Measurements from ENCODE around the gene PRUNE2. TPM values are rescaled to one million over a fixed set of nuclear protein-coding genes. Genes with fewer than 3 reads are reported as not detected.
A peak's percentile ranks its signal among the peaks of the same experiment; 100 is the strongest.

Gene PRUNE2
- polyA plus RNA-seq, 3 donors = 0.72 to 1.8 (median 1.5) TPM

DNA sequence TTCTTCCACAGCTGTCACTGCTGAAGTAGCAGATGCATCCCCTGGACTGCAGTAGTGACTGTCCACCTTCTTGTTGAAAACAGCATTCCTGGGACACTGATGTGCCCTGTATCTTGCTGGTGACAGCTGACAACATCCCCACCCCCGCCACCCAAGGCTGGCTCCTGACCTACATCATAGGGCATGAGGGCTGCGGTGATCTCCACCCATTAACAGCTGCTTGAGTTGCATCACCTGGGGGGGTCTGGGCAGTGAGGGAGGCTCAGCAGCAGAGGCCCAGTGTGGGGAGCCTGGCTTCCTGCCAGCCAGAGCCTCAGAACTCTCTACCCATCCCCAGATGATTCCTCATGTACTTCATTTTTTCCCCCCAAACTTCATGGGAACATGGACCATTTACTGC lies 4.1 kb downstream of the PRUNE2 start:
- Mint-ChIP-seq H3K9me3 (peaks cover 0 to 3% (median 0%) of the 10 kb centered on the region in 7 donors), H3K4me3 (peak overlapping the region in 1 of 2 donors; percentile 14), H3K36me3 (no peaks in the 10 kb centered on the region), H3K27me3 (ENCODE audit: low read depth in 3 of 3) (peaks cover 30 to 49% (median 33%) of the 10 kb centered on the region in 3 donors), H3K27ac (no peak overlapping the region), H3K4me1 (no peaks in the 10 kb centered on the region)
- Histone ChIP-seq H2AFZ (ENCODE audit: insufficient read depth, low read depth, low read length, poor library complexity, severe bottlenecking) (no peak overlapping the region), H3K4me3 (replicated peaks in 1 of 3; ENCODE audit: low read depth in 2 of 3, low read length in 3 of 3) (no peak overlapping the region), H3K4me2 (replicated peaks; ENCODE audit: extremely low read depth, low read length, poor library complexity, severe bottlenecking) (no peak overlapping the region), H3K79me2 (ENCODE audit: insufficient read depth, low read length) (no peaks in the 10 kb centered on the region), H3K9me3 (replicated peaks in 1 of 2; ENCODE audit: control insufficient read depth in 1 of 2, insufficient read depth in 1 of 2, low read length in 2 of 2) (no peaks in the 10 kb centered on the region), H3K9ac (ENCODE audit: insufficient read depth, low read length, poor library complexity, severe bottlenecking) (no peak overlapping the region), H3K27me3 (ENCODE audit: control insufficient read depth in 2 of 2, insufficient read depth in 2 of 2, low read length in 2 of 2) (peaks cover 27% of the 10 kb centered on the region in 2 donors), H3K27ac (ENCODE audit: low read depth in 1 of 2, low read length in 2 of 2) (no peak overlapping the region), H3K36me3 (replicated peaks in 1 of 2; ENCODE audit: control insufficient read depth in 1 of 2, insufficient read depth in 2 of 2, low read length in 2 of 2) (no peaks in the 10 kb centered on the region), H3K4me1 (ENCODE audit: control insufficient read depth in 1 of 2, insufficient read depth in 2 of 2, low read length in 2 of 2) (no peaks in the 10 kb centered on the region), H4K20me1 (ENCODE audit: insufficient read depth, low read length) (no peaks in the 10 kb centered on the region)
- intact Hi-C loops (cut with micrococcal nuclease) = no loop called here
- no CpG with 5 or more reads among the region's 2 CpGs for WGBS (ENCODE audit: insufficient coverage)
- TF ChIP-seq, protein P1, sequence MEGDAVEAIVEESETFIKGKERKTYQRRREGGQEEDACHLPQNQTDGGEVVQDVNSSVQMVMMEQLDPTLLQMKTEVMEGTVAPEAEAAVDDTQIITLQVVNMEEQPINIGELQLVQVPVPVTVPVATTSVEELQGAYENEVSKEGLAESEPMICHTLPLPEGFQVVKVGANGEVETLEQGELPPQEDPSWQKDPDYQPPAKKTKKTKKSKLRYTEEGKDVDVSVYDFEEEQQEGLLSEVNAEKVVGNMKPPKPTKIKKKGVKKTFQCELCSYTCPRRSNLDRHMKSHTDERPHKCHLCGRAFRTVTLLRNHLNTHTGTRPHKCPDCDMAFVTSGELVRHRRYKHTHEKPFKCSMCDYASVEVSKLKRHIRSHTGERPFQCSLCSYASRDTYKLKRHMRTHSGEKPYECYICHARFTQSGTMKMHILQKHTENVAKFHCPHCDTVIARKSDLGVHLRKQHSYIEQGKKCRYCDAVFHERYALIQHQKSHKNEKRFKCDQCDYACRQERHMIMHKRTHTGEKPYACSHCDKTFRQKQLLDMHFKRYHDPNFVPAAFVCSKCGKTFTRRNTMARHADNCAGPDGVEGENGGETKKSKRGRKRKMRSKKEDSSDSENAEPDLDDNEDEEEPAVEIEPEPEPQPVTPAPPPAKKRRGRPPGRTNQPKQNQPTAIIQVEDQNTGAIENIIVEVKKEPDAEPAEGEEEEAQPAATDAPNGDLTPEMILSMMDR (IDR thresholded peaks at IDR 0.05) = no peak
- DNase-seq = no peak

DNA sequence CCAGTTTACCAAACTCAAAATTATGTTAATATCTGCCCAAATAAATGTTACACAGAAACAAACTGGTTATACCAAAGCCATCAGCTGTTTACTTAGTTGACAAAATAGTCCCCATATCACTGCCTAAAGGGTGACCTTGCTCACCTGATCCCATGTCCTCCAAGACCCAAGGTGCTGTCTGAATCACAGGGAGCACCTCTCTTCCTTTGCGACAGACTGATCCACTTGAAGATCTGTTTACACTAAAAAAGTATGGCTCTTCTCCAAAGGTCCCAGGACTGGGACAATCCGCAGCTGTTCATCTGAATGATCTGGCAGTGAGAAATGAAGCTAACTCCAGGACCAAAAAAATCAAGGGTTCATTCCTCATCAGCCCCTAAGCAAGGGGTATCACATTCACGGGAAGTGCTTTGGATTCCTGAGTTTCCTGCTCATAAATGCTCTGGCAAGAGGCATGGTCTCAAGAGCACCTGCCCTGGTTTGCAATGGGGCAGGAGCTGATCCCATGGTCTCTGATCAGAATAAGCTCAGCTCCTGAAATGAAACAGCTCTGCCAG lies 5.0 kb downstream of the PRUNE2 start:
- no peak for DNase-seq
- no peak overlapping the region for H3K9ac ChIP-seq (ENCODE audit: insufficient read depth, low read length, poor library complexity, severe bottlenecking)
- TF ChIP-seq, protein P1 (IDR thresholded peaks at IDR 0.05) = no peak
- H3K27ac ChIP-seq (ENCODE audit: low read depth in 1 of 2, low read length in 2 of 2) = no peak overlapping the region
- no peaks in the 10 kb centered on the region for H3K36me3 Mint-ChIP-seq
- H4K20me1 ChIP-seq (ENCODE audit: insufficient read depth, low read length) = no peaks in the 10 kb centered on the region
- no peaks in the 10 kb centered on the region for H3K36me3 ChIP-seq (replicated peaks in 1 of 2; ENCODE audit: control insufficient read depth in 1 of 2, insufficient read depth in 2 of 2, low read length in 2 of 2)
- H3K4me3 ChIP-seq (replicated peaks in 1 of 3; ENCODE audit: low read depth in 2 of 3, low read length in 3 of 3) = no peak overlapping the region
- no peaks in the 10 kb centered on the region for H3K4me1 Mint-ChIP-seq
- no peaks in the 10 kb centered on the region for H3K4me1 ChIP-seq (ENCODE audit: control insufficient read depth in 1 of 2, insufficient read depth in 2 of 2, low read length in 2 of 2)
- no peak overlapping the region for H3K4me3 Mint-ChIP-seq
- no peaks in the 10 kb centered on the region for H3K79me2 ChIP-seq (ENCODE audit: insufficient read depth, low read length)
- no peak overlapping the region for H2AFZ ChIP-seq (ENCODE audit: insufficient read depth, low read depth, low read length, poor library complexity, severe bottlenecking)
- H3K27ac Mint-ChIP-seq = no peak overlapping the region
- intact Hi-C loops (cut with micrococcal nuclease) = no loop called here
- 85% methylated on average over 2 of the region's 3 CpGs for WGBS (ENCODE audit: insufficient coverage)
- H3K27me3 Mint-ChIP-seq (ENCODE audit: low read depth in 3 of 3) = peaks cover 26 to 40% (median 28%) of the 10 kb centered on the region in 3 donors
- H3K4me2 ChIP-seq (replicated peaks; ENCODE audit: extremely low read depth, low read length, poor library complexity, severe bottlenecking) = no peak overlapping the region
- peaks cover 20 to 21% of the 10 kb centered on the region in 2 donors for H3K27me3 ChIP-seq (ENCODE audit: control insufficient read depth in 2 of 2, insufficient read depth in 2 of 2, low read length in 2 of 2)
- H3K9me3 ChIP-seq (replicated peaks in 1 of 2; ENCODE audit: control insufficient read depth in 1 of 2, insufficient read depth in 1 of 2, low read length in 2 of 2) = no peaks in the 10 kb centered on the region
- peaks cover 0 to 3% (median 0%) of the 10 kb centered on the region in 7 donors for H3K9me3 Mint-ChIP-seq

All from CD14-positive monocyte (primary cell).